ENCODE measurements around the gene ENGASE. TPM values are rescaled to one million over a fixed set of nuclear protein-coding genes. Genes with fewer than 3 reads are reported as not detected.
"Not testable (repeated sequence)": the region's sequence is repeated elsewhere in the genome, so short reads cannot be mapped to it uniquely, and the experiment has no call there.

ENGASE gene
- total RNA-seq, 4 donors from 2014 or later, result 57.6 to 336 (median 223) TPM

GRCh38 chr17:79072544-79072943, 2.1 kb upstream of the ENGASE start:
- peak in 1 of 3 donors; percentile 61 for DNase-seq
- no peak for TF ChIP-seq CTCF (IDR thresholded peaks at IDR 0.05)
- Histone ChIP-seq H3K4me1 (peaks cover 0 to 32% (median 11%) of the 10 kb centered on the region in 4 donors), H3K9me3 (no peaks in the 10 kb centered on the region), H3K4me3 (no peak overlapping the region), H3K36me3 (no peaks in the 10 kb centered on the region), H3K27me3 (no peaks in the 10 kb centered on the region), H3K27ac (peak overlapping the region in 3 of 4 donors; percentile 54 to 93 (median 85))

GRCh38 chr17:79073016-79073705, 1.5 kb upstream of the ENGASE start:
- H3K4me3 ChIP-seq, result no peak overlapping the region
- TF ChIP-seq POLR2A (IDR thresholded peaks at IDR 0.05) (no peak), CTCF (IDR thresholded peaks at IDR 0.05) (no peak)
- peaks cover 0 to 39% (median 13%) of the 10 kb centered on the region in 4 donors for H3K4me1 ChIP-seq
- no peaks in the 10 kb centered on the region for H3K9me3 ChIP-seq
- peak in 1 of 3 donors; percentile 45 for DNase-seq
- peak overlapping the region in 3 of 4 donors; percentile 54 to 93 (median 85) for H3K27ac ChIP-seq
- no peaks in the 10 kb centered on the region for H3K36me3 ChIP-seq
- no peaks in the 10 kb centered on the region for H3K27me3 ChIP-seq

- TF ChIP-seq POLR2A (IDR thresholded peaks at IDR 0.05) (peak; percentile 27 to 55), CTCF (IDR thresholded peaks at IDR 0.05) (no peak)
- Histone ChIP-seq H3K4me3 (no peak overlapping the region), H3K27me3 (no peaks in the 10 kb centered on the region), H3K9me3 (no peaks in the 10 kb centered on the region), H3K27ac (peak overlapping the region in 3 of 4 donors; percentile 54 to 93 (median 85)), H3K4me1 (peaks cover 0 to 44% (median 13%) of the 10 kb centered on the region in 4 donors), H3K36me3 (peaks cover 0 to 3% (median 0%) of the 10 kb centered on the region in 3 donors)
- peak in 2 of 3 donors; percentile 80 to 82 for DNase-seq
These were observed 927 bp upstream of the ENGASE start for GRCh38 chr17:79073706-79074088.

GRCh38 chr17:79074121-79074648, 439 bp upstream of the ENGASE start:
- Histone ChIP-seq H3K4me1 (peaks cover 0 to 44% (median 13%) of the 10 kb centered on the region in 4 donors), H3K4me3 (peak overlapping the region; percentile 71 to 100 (median 84)), H3K27ac (peak overlapping the region; percentile 54 to 93 (median 86))
- not testable (repeated sequence) for H3K9me3 ChIP-seq, DNase-seq, H3K27me3 ChIP-seq, H3K36me3 ChIP-seq

- no peak for DNase-seq
- TF ChIP-seq POLR2A (IDR thresholded peaks at IDR 0.05) (no peak), CTCF (IDR thresholded peaks at IDR 0.05) (no peak)
- Histone ChIP-seq H3K27me3 (no peaks in the 10 kb centered on the region), H3K36me3 (peaks cover 0 to 20% (median 0%) of the 10 kb centered on the region in 3 donors), H3K4me1 (peaks cover 0 to 44% (median 13%) of the 10 kb centered on the region in 4 donors), H3K9me3 (no peaks in the 10 kb centered on the region), H3K27ac (peak overlapping the region; percentile 84 to 93 (median 86)), H3K4me3 (peak overlapping the region; percentile 71 to 100 (median 84))
These were observed 774 bp downstream of the ENGASE start for GRCh38 chr17:79075446-79075750.

GRCh38 chr17:79075861-79076406, 1.3 kb downstream of the ENGASE start:
- DNase-seq, result peak in 1 of 3 donors; percentile 46
- no peak for TF ChIP-seq CTCF (IDR thresholded peaks at IDR 0.05)
- TF ChIP-seq POLR2A (IDR thresholded peaks at IDR 0.05), result no peak
- peaks cover 0 to 44% (median 13%) of the 10 kb centered on the region in 4 donors for H3K4me1 ChIP-seq

More at GRCh38 chr17:79075861-79076406, 1.3 kb downstream of the ENGASE start:
- Histone ChIP-seq H3K36me3 (peaks cover 0 to 25% (median 0%) of the 10 kb centered on the region in 3 donors), H3K9me3 (no peaks in the 10 kb centered on the region), H3K4me3 (peak overlapping the region in 3 of 4 donors; percentile 71 to 93 (median 74)), H3K27me3 (no peaks in the 10 kb centered on the region), H3K27ac (peak overlapping the region in 3 of 4 donors; percentile 84 to 93 (median 85))

All from Peyer's patch (tissue), 4 donors.